ENCODE data around the gene CFAP57. TPM values are rescaled to one million over a fixed set of nuclear protein-coding genes. Genes with fewer than 3 reads are reported as not detected.

CFAP57 gene
- total RNA-seq, 2 donors from 2014 or later, result 0.36 to 0.76 TPM

DNA sequence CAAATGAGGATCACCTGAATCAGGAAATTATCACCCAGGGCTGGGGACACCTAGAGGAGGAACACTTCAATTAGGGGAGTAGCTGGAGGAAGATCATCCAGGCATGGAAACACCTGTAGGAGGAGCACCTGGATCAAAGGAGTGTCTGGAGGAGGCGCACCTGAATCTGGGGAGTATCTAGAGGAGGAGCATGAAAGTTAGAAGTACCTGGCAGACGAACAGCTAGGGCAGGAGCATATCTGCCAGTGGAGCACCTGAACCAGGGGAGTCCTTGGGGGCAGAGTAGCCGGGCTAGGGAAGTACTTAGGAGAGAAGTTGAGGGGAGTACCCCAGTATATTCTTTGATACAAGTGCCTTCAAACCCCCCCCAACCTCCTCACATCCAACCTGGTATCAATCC is 111.9 kb downstream of the CFAP57 start:
- H3K9me3 Mint-ChIP-seq, result no peaks in the 10 kb centered on the region
- H3K36me3 Mint-ChIP-seq (ENCODE audit: insufficient read depth in 2 of 2), result no peaks in the 10 kb centered on the region

DNA sequence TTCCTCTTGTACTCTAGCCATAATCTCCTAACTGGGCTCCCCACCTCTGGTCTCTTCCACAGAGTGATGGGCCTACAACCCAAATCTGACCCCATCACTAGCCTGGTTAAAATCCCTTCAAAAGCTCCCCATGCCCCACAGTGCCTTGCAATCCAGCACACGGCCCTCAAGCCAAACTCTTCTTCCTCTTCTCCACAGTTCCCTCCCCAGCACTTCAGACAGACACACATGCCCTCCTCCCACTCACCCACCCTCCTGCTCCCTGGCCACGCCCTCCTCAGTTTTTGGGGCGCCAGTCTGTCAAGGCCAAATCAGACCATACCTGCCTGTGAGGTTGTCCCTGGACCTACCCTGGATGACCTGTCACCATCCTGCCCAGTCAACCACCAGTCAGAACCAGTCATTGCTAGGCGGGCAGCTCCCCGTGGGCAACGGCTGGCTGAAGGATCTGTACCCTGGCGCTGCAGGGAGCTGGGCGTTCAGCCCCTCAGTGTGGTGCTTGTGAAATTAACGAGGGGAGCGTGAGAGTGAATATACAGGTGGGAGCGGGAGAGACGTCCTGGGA is 112.5 kb downstream of the CFAP57 start:
- Mint-ChIP-seq H3K9me3 (no peaks in the 10 kb centered on the region), H3K4me3 (no peak overlapping the region), H3K4me1 (ENCODE audit: low read depth) (no peaks in the 10 kb centered on the region), H3K36me3 (ENCODE audit: insufficient read depth in 2 of 2) (no peaks in the 10 kb centered on the region), H3K27ac (no peak overlapping the region), H3K27me3 (ENCODE audit: low read depth) (no peaks in the 10 kb centered on the region)
- DNase-seq, result no peak
- ATAC-seq (replicated peaks in 1 of 2), result no peak

More for the DNA sequence above, 111.9 kb downstream of the CFAP57 start:
- no peak overlapping the region for H3K27ac Mint-ChIP-seq
- no peaks in the 10 kb centered on the region for H3K27me3 Mint-ChIP-seq (ENCODE audit: low read depth)
- DNase-seq (no peak), ATAC-seq (replicated peaks in 1 of 2) (no peak)
- H3K4me1 Mint-ChIP-seq (ENCODE audit: low read depth), result no peaks in the 10 kb centered on the region
- no peak overlapping the region for H3K4me3 Mint-ChIP-seq

DNA sequence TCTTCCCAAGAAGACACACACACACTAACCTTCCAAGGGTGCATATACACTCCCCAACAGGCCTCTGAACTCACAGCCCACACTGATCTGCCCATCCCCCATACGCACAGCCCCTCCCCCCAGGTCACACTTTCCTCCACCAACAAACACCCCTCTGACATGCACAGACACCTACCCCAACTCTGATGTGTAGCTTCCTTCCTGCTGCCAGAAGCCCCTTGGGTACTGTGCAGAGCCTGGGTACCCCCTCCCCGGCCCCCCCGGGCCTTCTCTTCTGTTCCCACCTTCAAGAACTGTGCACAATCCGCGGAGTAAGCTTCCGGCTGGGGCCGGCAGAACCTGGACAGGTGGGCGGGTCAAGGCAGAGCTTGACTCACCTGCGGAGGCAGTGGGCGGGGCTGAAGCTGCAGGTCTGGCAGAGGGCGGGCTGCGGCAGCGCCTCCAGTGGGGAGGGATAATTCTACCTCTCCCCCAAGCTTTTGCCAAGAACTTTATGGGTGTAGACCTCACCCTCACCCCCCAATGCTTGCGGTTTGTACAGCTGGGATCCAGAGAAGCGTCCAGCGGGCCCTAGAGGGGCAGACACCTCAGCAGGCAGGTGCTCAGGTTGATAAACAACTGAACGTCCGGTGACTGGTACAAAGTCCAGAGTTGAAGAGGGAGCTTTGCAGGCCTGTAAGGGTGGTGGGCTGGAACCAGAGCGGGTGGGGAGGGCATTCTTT is 113.3 kb downstream of the CFAP57 start, which contains the start of gene C1orf210:
TSS of gene C1orf210 (minus strand) at position 313 of the 722 bp plus-strand sequence. CDS start 2,311 bp downstream, outside the sequence.
- no peak for ATAC-seq (replicated peaks in 1 of 2)
- Mint-ChIP-seq H3K27ac (no peak within 1 kb of the TSS), H3K36me3 (ENCODE audit: insufficient read depth in 2 of 2) (no peaks in the 10 kb centered on the region), H3K27me3 (ENCODE audit: low read depth) (no peaks in the 10 kb centered on the region), H3K4me1 (ENCODE audit: low read depth) (no peaks in the 10 kb centered on the region), H3K9me3 (no peaks in the 10 kb centered on the region), H3K4me3 (no peak within 1 kb of the TSS)
- peak in 1 of 2 donors; percentile 21 for DNase-seq

DNA sequence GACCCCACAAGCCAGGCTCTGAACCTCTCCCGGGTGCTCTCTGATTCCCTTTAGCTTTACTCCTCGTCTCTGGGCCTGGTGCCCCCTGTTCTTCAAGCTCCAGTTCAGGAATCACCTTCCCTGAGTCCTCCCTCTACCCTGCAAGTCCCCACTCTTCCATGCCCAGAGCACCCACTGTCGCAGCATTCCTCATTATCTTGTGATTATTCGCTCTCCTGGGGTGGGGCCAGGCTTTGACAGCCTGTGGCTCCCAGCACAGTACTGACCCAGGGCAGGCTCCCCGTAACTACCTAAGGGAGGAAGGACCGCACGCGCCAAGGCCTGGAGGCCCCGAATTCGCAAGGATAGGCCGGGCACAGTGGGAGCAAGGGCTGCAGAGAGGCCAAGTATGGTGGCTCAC is 114.0 kb downstream of the CFAP57 start:
- Mint-ChIP-seq H3K27ac (no peak overlapping the region), H3K9me3 (no peaks in the 10 kb centered on the region), H3K27me3 (ENCODE audit: low read depth) (no peaks in the 10 kb centered on the region), H3K4me1 (ENCODE audit: low read depth) (no peaks in the 10 kb centered on the region), H3K36me3 (ENCODE audit: insufficient read depth in 2 of 2) (no peaks in the 10 kb centered on the region), H3K4me3 (no peak overlapping the region)
- DNase-seq, result no peak
- no peak for ATAC-seq (replicated peaks in 1 of 2)

DNA sequence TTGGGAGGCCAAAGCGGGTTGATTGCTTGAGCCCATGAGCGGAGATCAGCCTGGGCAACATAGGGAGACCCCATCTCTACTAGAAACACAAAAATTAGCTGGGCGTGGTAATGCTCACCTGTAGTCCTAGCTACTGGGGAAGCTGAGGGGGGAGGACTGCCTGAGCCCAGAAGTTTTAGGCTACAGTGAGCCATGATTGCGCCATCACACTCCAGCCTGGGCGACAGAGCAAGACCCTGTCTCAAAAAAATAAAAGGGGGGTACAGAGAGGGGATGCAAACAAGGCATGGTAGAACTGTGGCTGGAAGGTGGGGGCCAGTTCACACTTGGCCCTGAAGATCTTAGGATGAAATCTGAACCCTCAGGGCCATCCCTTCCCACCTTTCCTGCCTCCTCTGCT is 114.4 kb downstream of the CFAP57 start:
- Mint-ChIP-seq H3K36me3 (ENCODE audit: insufficient read depth in 2 of 2) (no peaks in the 10 kb centered on the region), H3K27ac (no peak overlapping the region), H3K27me3 (ENCODE audit: low read depth) (no peaks in the 10 kb centered on the region), H3K4me3 (no peak overlapping the region), H3K9me3 (no peaks in the 10 kb centered on the region), H3K4me1 (ENCODE audit: low read depth) (no peaks in the 10 kb centered on the region)
- DNase-seq (no peak), ATAC-seq (replicated peaks in 1 of 2) (no peak)

DNA sequence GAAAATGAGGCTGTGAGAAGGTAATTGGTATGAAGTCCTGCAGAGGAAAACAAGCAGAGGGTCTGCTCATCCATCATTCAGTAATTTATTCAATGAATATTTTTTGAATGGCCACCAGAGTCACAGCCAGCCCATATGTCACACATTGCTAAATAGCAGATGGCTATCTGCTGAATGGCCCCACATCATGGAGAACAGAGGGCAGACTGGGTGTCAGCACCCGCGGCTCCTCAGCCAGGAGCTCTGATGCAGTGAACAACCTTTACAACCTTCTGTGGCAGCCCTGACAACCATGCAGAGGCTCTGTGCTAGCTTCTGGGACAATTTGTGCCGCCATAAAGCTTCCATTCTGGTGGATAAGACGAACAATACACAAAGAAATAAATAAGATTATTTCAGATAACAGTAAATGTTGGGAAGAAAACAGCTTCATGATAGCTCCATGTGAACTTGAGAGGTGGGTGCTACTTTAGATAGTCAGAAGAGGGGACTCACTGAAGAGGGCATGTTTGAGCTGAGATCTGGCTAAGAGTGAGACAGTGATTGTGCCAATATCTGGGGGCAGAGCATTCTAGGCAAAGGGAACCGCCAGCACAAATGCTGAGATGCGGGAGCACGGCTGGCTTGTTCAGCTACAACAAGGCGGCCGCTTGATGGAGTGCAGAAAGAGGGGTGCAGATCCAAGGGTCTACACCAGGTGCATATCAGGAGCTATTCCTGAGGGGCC is 116.1 kb downstream of the CFAP57 start:
- H3K4me1 Mint-ChIP-seq (ENCODE audit: low read depth), result no peaks in the 10 kb centered on the region
- no peaks in the 10 kb centered on the region for H3K27me3 Mint-ChIP-seq (ENCODE audit: low read depth)
- H3K4me3 Mint-ChIP-seq, result no peak overlapping the region
- H3K9me3 Mint-ChIP-seq, result no peaks in the 10 kb centered on the region
- no peak for DNase-seq
- H3K36me3 Mint-ChIP-seq (ENCODE audit: insufficient read depth in 2 of 2), result no peaks in the 10 kb centered on the region
- ATAC-seq (replicated peaks in 1 of 2), result no peak
- H3K27ac Mint-ChIP-seq, result no peak overlapping the region

DNA sequence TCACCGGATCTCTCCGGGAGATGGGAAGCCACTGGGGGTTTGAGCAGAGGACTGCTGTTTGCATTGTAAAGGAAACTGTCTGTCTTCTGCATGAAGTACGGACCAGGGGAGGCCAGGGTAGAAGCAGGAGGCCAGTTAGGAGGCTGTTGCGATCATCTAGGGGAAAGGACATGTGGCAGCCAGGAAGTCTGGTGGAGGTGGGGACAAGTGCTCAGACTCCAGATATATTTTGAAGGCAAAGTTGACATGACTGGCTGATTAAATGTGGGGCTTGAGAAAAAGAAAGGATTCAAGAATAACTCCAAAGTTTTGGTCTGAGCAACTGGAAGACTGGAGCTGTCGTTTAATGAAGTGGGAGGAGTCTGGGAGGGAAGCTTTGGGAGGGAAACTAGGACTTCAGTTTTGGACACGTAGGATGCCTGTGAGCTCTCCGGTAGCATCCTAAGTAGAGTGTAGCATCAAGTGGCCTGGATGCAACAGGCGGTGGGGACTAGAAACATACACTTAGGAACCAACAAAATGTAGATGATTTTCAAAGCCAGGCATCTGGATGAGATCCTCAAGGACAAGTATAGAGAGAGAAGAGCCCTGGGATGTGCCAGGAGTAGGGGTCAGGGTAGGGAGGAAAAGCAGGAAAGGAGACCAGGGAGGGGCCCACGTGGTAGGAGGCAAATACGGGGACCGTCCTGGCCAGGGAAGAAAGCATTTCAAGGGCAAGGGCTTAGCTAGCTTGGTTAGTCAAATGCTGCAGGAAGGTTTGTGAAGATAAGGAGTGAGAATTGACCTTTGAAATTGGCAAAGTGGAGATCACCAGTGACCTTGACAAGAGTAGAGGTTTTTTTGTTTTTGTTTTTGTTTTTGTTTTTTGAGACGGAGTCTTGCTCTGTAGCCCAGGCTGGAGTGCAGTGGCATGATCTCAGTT is 116.9 kb downstream of the CFAP57 start:
- ATAC-seq (replicated peaks in 1 of 2), result no peak
- H3K36me3 Mint-ChIP-seq (ENCODE audit: insufficient read depth in 2 of 2), result no peaks in the 10 kb centered on the region
- no peak overlapping the region for H3K27ac Mint-ChIP-seq
- no peaks in the 10 kb centered on the region for H3K27me3 Mint-ChIP-seq (ENCODE audit: low read depth)
- H3K9me3 Mint-ChIP-seq, result no peaks in the 10 kb centered on the region
- no peak overlapping the region for H3K4me3 Mint-ChIP-seq
- H3K4me1 Mint-ChIP-seq (ENCODE audit: low read depth), result no peaks in the 10 kb centered on the region
- DNase-seq, result no peak

DNA sequence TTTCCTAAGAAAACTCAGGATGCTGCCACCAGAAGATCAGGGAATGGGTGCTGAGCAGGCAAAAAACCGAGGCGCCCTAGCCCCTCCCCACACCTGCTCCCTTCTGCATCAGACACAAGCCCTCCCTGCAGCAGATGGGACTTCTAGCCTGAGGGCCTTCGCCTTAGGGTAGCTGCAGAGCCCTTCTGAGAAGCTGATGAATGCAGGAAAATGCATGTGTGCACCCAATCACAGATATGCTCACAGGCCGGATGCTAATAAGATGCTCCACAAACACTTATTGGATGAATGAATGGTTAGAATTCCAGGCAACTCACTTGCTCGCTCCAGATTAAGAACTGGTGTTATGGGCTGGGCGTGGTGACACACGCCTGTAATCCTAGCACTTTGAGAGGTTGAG is 120.1 kb downstream of the CFAP57 start:
- ATAC-seq (replicated peaks in 1 of 2) (no peak), DNase-seq (no peak)
- Mint-ChIP-seq H3K27ac (no peak overlapping the region), H3K4me1 (ENCODE audit: low read depth) (peaks cover 18% of the 10 kb centered on the region), H3K27me3 (ENCODE audit: low read depth) (no peaks in the 10 kb centered on the region), H3K9me3 (no peaks in the 10 kb centered on the region), H3K4me3 (no peak overlapping the region), H3K36me3 (ENCODE audit: insufficient read depth in 2 of 2) (no peaks in the 10 kb centered on the region)

DNA sequence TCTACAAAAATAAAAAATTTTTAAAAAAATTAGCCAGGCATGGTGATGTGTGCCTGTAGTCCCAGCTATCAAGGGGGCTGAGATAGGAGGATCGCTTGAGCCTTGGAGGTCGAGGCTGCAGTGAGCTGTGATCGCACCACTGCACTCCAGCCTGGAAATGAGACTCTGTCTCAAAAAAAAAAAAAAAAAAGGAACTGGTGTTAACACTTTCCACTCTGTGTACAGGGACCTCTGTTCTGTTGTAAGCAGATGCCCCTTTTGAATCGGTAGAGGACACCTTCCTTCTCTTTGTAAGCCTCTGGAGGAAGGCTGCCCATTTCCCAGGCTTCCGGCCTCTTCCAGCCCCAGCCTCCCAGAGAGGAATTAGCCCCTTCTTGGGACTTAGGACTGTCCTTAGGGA is 120.5 kb downstream of the CFAP57 start:
- H3K27ac Mint-ChIP-seq, result no peak overlapping the region
- no peaks in the 10 kb centered on the region for H3K36me3 Mint-ChIP-seq (ENCODE audit: insufficient read depth in 2 of 2)
- no peaks in the 10 kb centered on the region for H3K9me3 Mint-ChIP-seq
- ATAC-seq (replicated peaks in 1 of 2) (no peak), DNase-seq (no peak)
- no peaks in the 10 kb centered on the region for H3K27me3 Mint-ChIP-seq (ENCODE audit: low read depth)
- H3K4me1 Mint-ChIP-seq (ENCODE audit: low read depth), result peaks cover 18% of the 10 kb centered on the region
- H3K4me3 Mint-ChIP-seq, result no peak overlapping the region

DNA sequence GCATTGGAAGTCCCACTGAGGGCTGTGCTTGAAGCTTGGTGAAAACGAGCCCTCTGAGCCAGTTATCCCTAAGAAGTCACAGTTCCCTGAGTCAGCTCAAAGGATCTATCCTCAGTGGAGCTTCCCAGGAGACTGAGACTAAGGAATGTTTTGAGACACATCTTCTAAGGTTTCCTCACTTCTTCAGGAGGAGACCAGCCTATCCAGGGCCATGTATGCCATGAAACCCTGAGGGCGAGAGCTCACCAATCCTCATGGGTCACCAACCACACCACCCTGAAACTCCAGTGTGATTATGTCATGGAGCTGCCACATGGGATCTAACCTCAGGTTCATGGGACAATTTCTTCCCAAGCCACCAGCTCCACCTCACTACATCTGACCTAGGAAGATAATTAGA is 121.0 kb downstream of the CFAP57 start:
- Mint-ChIP-seq H3K9me3 (no peaks in the 10 kb centered on the region), H3K27me3 (ENCODE audit: low read depth) (no peaks in the 10 kb centered on the region), H3K4me1 (ENCODE audit: low read depth) (peaks cover 18% of the 10 kb centered on the region), H3K27ac (no peak overlapping the region), H3K4me3 (no peak overlapping the region), H3K36me3 (ENCODE audit: insufficient read depth in 2 of 2) (no peaks in the 10 kb centered on the region)
- no peak for DNase-seq
- ATAC-seq (replicated peaks in 1 of 2), result no peak

DNA sequence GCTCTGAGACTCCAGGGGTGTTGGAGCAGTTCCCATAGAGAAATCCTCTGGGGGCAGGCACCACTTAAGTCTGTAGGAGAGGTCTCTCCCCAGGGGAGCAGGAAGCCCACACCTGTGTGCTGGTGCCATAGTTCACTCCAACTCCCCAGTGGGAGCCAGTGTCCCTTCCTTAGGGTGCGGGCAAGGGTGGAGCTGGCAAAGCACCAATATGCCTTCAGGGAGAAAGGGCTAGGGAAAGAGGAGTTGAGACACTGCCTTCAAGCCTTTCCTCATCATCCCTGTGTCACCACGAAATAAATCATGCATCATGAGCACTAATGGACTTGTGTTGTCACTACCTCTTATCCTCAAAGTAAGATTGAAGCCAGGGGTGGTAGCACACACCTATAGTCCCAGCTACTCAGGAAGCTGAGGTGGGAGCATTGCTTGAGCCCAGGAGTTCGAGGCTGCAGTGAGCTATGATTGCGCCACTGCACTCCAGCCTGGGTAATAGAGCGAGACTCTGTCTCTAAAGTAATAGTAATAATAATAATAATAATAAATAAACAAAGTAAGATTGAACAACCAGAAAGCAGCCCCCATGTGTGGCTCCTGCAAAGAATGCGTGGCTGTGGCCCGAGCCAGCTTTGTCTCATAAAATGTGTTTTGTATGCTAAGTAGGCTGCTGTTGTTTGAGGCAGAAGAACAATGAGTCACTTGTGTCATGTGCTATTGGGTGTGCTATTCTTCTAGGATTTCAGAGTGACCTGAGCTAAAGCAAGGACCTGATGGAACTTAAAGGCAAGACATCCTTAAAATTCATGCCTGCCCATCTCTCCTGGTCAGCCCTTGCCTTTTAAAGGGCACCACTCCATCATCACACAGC is 122.0 kb downstream of the CFAP57 start:
- H3K4me1 Mint-ChIP-seq (ENCODE audit: low read depth), result peaks cover 18% of the 10 kb centered on the region
- ATAC-seq (replicated peaks in 1 of 2) (no peak), DNase-seq (no peak)
- no peak overlapping the region for H3K4me3 Mint-ChIP-seq
- no peaks in the 10 kb centered on the region for H3K9me3 Mint-ChIP-seq
- no peaks in the 10 kb centered on the region for H3K27me3 Mint-ChIP-seq (ENCODE audit: low read depth)
- no peaks in the 10 kb centered on the region for H3K36me3 Mint-ChIP-seq (ENCODE audit: insufficient read depth in 2 of 2)
- H3K27ac Mint-ChIP-seq, result no peak overlapping the region

DNA sequence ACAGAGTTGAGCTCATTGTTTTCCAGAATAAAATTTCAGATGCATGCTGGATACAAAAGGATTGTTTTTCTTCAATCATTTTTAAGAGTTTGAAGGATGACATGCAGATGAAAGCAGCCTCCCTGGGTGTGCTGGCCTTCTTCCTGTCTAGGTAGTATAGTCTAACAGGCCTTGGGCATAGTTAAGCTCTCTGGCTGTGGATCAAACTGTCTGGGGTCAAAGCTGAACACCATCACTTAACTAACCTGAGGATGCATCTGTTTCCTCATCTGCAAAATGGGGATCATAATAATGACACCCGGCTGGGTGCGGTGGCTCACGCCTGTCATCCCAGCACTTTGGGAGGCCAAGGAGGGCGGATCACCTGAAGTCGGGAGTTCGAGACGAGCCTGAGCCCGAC is 122.6 kb downstream of the CFAP57 start:
- DNase-seq (no peak), ATAC-seq (replicated peaks in 1 of 2) (no peak)
- Mint-ChIP-seq H3K27ac (peak overlapping the region; percentile 40), H3K9me3 (no peaks in the 10 kb centered on the region), H3K27me3 (ENCODE audit: low read depth) (no peaks in the 10 kb centered on the region), H3K4me3 (no peak overlapping the region), H3K36me3 (ENCODE audit: insufficient read depth in 2 of 2) (no peaks in the 10 kb centered on the region), H3K4me1 (ENCODE audit: low read depth) (peaks cover 18% of the 10 kb centered on the region)
